ENCODE measurements around the gene HYDIN.

The HYDIN gene

DNA sequence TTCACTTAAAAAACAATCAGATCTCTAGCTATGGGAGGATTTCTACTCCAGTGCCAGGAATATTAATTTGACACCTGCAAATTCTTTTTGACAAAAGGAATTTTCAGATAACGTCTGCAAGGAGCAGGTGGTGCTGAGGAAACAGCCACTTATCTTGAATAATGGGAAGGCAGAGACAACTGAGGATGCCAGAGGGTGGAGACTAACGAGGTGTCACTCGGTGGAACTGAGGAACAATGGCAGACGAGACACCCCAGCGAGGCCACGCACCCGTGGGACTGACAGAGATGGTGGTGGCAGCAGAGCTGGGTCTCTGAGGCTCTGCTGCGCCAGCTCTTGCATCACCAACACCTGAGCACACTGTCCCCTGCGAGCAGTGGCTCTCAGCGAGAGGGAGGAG lies 471.7 kb downstream of the HYDIN start:
- no peak for TF ChIP-seq ZNF565 (CRISPR knock-in tag; conservative IDR thresholded peaks at IDR 0.05; ENCODE audit: low read depth)
- ATAC-seq, result no peak

All from SK-N-SH treated with all-trans-retinoic acid at 6 μM for 48 hours (cell line).